Measurements from ENCODE around the gene GRIN2C.

Gene GRIN2C

DNA sequence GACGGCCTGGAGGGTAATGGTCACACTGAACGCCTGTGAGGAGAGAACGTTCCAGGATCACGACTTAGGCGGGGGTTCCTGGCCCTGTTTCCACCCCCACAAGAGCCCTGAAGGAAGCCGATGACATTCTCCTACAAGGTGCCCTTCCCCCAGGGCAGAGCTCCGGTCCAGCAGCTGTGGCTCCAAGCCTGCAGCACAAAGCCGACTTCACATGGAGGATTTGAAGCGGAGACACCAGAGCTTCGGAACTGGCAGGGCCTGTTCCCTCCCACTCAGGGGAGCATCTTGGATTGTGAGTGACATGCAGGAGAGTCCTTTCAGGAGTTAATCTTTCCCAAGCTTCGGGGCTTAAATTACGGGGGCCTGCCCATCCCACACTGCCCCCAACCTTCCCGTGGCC is 28.8 kb upstream of the GRIN2C start:
- no peak for DNase-seq (ENCODE audit: low spot score)
- TF ChIP-seq, protein P1, sequence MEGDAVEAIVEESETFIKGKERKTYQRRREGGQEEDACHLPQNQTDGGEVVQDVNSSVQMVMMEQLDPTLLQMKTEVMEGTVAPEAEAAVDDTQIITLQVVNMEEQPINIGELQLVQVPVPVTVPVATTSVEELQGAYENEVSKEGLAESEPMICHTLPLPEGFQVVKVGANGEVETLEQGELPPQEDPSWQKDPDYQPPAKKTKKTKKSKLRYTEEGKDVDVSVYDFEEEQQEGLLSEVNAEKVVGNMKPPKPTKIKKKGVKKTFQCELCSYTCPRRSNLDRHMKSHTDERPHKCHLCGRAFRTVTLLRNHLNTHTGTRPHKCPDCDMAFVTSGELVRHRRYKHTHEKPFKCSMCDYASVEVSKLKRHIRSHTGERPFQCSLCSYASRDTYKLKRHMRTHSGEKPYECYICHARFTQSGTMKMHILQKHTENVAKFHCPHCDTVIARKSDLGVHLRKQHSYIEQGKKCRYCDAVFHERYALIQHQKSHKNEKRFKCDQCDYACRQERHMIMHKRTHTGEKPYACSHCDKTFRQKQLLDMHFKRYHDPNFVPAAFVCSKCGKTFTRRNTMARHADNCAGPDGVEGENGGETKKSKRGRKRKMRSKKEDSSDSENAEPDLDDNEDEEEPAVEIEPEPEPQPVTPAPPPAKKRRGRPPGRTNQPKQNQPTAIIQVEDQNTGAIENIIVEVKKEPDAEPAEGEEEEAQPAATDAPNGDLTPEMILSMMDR (IDR thresholded peaks at IDR 0.05; ENCODE audit: extremely low read depth, missing control alignments): no peak

DNA sequence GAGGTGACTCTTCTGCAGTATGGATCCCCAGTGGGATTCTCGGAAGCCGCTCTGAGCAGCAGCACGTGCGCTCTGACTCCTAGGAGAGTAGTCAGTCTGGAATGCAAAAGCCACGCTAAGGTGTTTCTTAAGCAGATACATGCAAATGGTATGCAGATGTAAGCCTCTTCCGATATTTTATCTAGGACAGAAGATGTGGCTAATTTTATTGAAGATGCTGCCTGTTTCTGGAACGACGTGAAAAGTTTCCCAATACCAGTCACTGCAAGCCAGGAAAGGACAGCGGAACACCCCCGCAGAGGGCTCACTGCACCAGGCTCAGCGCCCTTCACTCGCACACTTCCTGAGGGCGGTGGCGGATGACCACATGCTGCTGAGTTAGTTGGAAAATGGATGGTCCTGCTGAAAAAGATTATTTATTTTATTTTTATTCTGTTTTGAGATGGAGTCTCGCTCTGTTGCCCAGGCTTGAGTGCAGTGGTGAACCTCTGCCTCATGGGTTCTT is 23.6 kb upstream of the GRIN2C start:
- no peak for DNase-seq (ENCODE audit: low spot score)
- TF ChIP-seq, protein P1 (IDR thresholded peaks at IDR 0.05; ENCODE audit: extremely low read depth, missing control alignments): no peak

DNA sequence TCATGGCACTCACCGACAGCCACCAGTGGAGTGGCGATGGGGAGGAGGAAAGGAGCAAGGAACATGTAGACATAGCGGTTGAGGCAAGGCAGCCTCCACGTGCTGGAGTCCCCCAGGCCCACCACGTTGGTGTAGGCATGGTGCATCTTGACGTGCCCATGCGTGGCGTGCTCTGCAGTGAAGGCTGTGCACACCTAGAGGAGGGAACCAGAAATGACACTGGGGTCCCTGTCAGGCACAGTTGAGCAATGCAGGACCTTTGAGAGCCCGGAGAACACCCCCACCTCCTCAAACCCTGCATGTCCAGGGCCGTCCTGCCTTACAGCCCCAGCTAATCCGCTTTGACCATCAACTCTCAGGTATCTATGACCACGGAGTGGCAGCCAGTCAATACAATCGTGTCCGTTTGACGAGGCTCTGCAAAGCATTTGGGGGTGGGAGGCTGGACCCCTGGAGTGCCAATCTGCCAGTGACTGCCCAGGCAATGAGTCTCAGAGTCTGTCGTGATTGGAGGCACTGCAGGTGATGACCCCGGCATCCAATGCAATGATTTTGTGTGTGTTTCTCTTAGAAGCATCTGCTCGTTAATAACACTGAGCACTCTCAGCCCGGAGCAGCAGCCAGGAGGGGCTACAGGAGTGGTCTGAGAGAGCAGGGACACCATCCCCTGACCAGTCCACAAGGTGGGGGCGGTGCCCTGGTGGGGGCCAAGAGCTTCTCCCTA is 23.0 kb upstream of the GRIN2C start:
- no peak for DNase-seq (ENCODE audit: low spot score)
- TF ChIP-seq, protein P1 (IDR thresholded peaks at IDR 0.05; ENCODE audit: extremely low read depth, missing control alignments): no peak

DNA sequence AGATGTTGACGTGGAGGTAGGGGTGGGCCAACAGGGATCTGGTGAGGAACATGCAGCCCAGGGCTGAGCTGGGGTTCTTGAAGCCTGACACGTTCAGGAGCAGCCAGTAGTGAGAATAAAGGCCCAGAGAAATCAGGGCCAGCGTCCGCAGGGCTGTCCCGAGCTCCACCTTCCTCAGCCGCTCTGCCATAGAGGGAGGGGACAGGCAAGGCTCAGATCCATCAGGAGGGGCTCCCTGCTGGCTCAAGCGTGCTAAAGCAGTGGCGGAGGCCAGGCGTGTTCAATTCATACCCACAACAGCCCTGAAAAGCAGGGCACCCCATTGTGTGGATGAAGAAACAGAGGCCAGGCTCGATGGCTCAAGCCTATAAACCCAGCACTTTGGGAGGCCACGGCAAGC is 21.4 kb upstream of the GRIN2C start:
- no peak for DNase-seq (ENCODE audit: low spot score)
- TF ChIP-seq, protein P1 (IDR thresholded peaks at IDR 0.05; ENCODE audit: extremely low read depth, missing control alignments): no peak

DNA sequence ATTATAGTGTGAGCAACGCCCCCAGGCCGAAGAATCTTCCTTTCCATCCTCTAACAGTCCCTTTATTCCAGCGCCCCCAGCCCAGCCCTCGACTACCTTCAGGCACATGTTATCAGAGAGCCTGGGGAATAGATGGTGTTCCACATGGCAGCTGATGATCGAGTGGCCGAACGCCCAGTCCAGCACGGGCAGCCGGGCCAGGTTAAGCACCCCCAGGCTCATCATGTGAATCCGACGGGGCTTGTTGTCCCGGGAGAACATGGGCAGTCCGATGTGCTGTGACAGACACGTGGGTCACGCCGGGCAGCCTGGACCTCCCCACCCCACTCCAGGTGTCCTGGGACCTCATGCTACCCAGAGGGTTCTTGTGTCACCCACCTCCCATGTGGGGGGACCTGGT is 19.6 kb upstream of the GRIN2C start:
- TF ChIP-seq, protein P1 (IDR thresholded peaks at IDR 0.05; ENCODE audit: extremely low read depth, missing control alignments): no peak
- DNase-seq (ENCODE audit: low spot score): no peak

DNA sequence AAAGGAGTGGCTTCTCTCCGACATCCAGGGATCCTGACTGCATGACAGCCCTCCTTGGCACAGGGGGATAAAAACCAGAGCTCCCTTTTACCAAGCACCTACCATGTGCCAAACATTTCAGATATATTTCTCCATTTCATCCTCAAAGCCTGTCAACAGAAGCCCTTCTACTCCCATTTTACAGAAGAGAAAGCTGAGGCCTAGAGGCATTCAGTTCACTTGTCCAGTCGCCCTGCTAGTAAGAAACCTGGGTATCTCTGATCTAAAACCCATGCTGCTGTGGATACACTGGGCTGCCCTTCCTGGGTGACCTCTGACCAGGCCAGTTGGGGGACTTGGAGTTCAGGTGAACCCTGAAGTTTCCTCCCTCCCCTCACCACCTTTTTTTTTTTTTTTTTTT is 19.0 kb upstream of the GRIN2C start:
- TF ChIP-seq, protein P1 (IDR thresholded peaks at IDR 0.05; ENCODE audit: extremely low read depth, missing control alignments): no peak
- no peak for DNase-seq (ENCODE audit: low spot score)

DNA sequence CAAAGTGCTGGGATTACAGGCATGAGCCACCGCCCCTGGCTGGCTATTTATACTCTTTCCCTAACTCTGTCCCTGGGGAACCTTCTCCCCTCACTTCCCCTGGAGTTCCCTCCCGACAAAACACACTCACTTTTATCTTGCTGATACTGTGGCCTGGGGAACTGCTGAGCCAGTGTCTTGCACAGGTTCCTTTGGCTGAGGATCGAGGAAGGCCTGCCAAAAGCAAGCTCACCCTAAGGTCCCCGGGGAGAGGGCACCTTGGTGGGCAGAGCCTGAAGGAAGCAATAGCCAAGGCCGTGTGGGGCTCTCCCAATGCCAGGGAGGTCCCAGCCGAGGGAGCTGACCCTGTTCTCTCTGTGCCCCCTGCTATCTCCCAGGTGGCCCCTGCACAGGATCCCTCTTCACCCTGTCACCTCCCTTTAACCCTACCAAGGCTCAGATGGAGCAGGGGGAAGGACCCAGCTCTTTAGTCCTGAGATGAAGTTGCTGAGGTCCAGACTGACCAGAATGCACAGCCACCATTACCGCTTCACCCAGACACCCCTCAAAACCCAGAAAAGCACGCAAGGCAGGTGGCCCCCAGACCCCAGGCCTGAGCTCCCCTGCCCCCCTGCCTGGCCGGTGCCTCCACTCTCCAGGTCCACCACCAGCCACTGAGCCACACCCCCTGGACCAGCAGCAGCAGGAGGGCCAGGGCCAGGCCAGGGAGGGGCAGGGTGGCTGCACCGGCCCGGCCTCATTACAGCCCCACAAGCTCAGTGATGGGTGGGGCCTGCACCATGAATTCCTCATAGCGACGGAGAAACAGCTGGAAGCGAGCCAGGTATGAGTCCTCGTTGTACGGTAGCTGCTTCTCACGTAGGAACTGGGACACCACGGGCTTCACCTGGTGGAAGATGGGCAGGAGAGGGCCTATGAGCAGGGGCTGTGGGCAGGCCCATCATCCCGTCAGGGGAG is 18.2 kb upstream of the GRIN2C start:
- TF ChIP-seq, protein P1 (IDR thresholded peaks at IDR 0.05; ENCODE audit: extremely low read depth, missing control alignments): no peak
- no peak for DNase-seq (ENCODE audit: low spot score)

Measured in GM20000 (cell line).